HUES48 (cell line): ENCODE results near the gene KRTAP10-2.
"Not testable (repeated sequence)": the region's sequence is repeated elsewhere in the genome, so short reads cannot be mapped to it uniquely, and the experiment has no call there.

ENCODE experiments used
- H3K27ac ChIP-seq: one replicate; pipeline ENCODE4 v1.7.0; 2013; ENCODE audit warnings: low read depth, low read length, inconsistent platforms
- H3K27me3 ChIP-seq: 2 replicates; pipeline ENCODE4 v1.6.1; 2013; ENCODE audit warnings: mild to moderate bottlenecking, low read length; ENCODE audit not compliant: control insufficient read depth, insufficient read depth
- H3K36me3 ChIP-seq: 2 replicates; pipeline ENCODE4 v1.6.1; 2013; ENCODE audit warnings: low read length; ENCODE audit not compliant: control insufficient read depth, insufficient read depth
- H3K4me1 ChIP-seq: 2 replicates; pipeline ENCODE4 v1.6.1; 2013; ENCODE audit warnings: mild to moderate bottlenecking, low read length; ENCODE audit not compliant: control insufficient read depth, insufficient read depth
- H3K4me3 ChIP-seq: 2 replicates; pipeline ENCODE4 v1.5.1; 2013; ENCODE audit warnings: mild to moderate bottlenecking, low read depth, low read length
- H3K9ac ChIP-seq: 2 replicates; pipeline ENCODE4 v1.6.1; 2013; ENCODE audit warnings: mild to moderate bottlenecking, low read depth, low read length, moderate library complexity
- H3K9me3 ChIP-seq: 2 replicates; pipeline ENCODE4 v1.6.1; 2013; ENCODE audit warnings: low read length; ENCODE audit not compliant: control insufficient read depth, insufficient read depth

The KRTAP10-2 gene

GRCh38 chr21:44564099-44564498 is 12.8 kb upstream of the KRTAP10-2 start:
- Histone ChIP-seq H3K9me3 (no peaks in the 10 kb centered on the region), H3K27me3 (no peaks in the 10 kb centered on the region), H3K36me3 (no peaks in the 10 kb centered on the region), H3K27ac (no peak overlapping the region), H3K4me1 (no peaks in the 10 kb centered on the region), H3K4me3 (no peak overlapping the region), H3K9ac (no peak overlapping the region)

- Histone ChIP-seq H3K4me1 (no peaks in the 10 kb centered on the region), H3K9me3 (no peaks in the 10 kb centered on the region), H3K27ac (no peak within 1 kb of the TSS), H3K4me3 (no peak within 1 kb of the TSS), H3K9ac (no peak within 1 kb of the TSS), H3K27me3 (no peaks in the 10 kb centered on the region), H3K36me3 (no peaks in the 10 kb centered on the region)
These were observed 7.4 kb upstream of the KRTAP10-2 start, which contains the start of gene KRTAP10-3 for GRCh38 chr21:44558695-44559094. Gene KRTAP10-3, minus strand, starts transcription at chr21:44558795. Its CDS starts 80 bp downstream, at chr21:44558715.

GRCh38 chr21:44558329-44558675 is 7.0 kb upstream of the KRTAP10-2 start:
- not testable (repeated sequence) for H3K4me1 ChIP-seq, H3K4me3 ChIP-seq, H3K27me3 ChIP-seq, H3K36me3 ChIP-seq, H3K9ac ChIP-seq, H3K27ac ChIP-seq, H3K9me3 ChIP-seq

- H3K9me3 ChIP-seq: no peaks in the 10 kb centered on the region
- H3K27ac ChIP-seq: no peak overlapping the region
- no peaks in the 10 kb centered on the region for H3K36me3 ChIP-seq
- no peaks in the 10 kb centered on the region for H3K27me3 ChIP-seq
- H3K4me1 ChIP-seq: 0 out of 2 replicates have a peak, but pooled peaks cover 2% of the 10 kb centered on the region
- H3K9ac ChIP-seq: no peak overlapping the region
- H3K4me3 ChIP-seq: no peak overlapping the region
These were observed 6.4 kb upstream of the KRTAP10-2 start for GRCh38 chr21:44557491-44558328.

- Histone ChIP-seq H3K36me3 (no peaks in the 10 kb centered on the region), H3K4me1 (0 out of 2 replicates have a peak, but pooled peaks cover 3% of the 10 kb centered on the region), H3K9ac (no peak overlapping the region), H3K4me3 (no peak overlapping the region), H3K9me3 (no peaks in the 10 kb centered on the region), H3K27ac (no peak overlapping the region), H3K27me3 (no peaks in the 10 kb centered on the region)
These were observed 5.6 kb upstream of the KRTAP10-2 start for GRCh38 chr21:44556879-44557278.

- no peaks in the 10 kb centered on the region for H3K9me3 ChIP-seq
- H3K27ac ChIP-seq: no peak overlapping the region
- H3K27me3 ChIP-seq: no peaks in the 10 kb centered on the region
- 0 out of 2 replicates have a peak, but pooled peaks cover 3% of the 10 kb centered on the region for H3K4me1 ChIP-seq
- no peaks in the 10 kb centered on the region for H3K36me3 ChIP-seq
- no peak overlapping the region for H3K9ac ChIP-seq
- H3K4me3 ChIP-seq: no peak overlapping the region
These were observed 4.0 kb upstream of the KRTAP10-2 start for GRCh38 chr21:44555200-44555875.

GRCh38 chr21:44552681-44553080 is 1.4 kb upstream of the KRTAP10-2 start:
- H3K27me3 ChIP-seq: no peaks in the 10 kb centered on the region
- H3K4me3 ChIP-seq: no peak overlapping the region
- no peak overlapping the region for H3K27ac ChIP-seq
- no peaks in the 10 kb centered on the region for H3K9me3 ChIP-seq
- H3K4me1 ChIP-seq: peaks cover 21% of the 10 kb centered on the region
- H3K9ac ChIP-seq: no peak overlapping the region
- no peaks in the 10 kb centered on the region for H3K36me3 ChIP-seq

GRCh38 chr21:44552136-44552535 is 831 bp upstream of the KRTAP10-2 start:
- Histone ChIP-seq H3K4me3 (no peak overlapping the region), H3K27me3 (no peaks in the 10 kb centered on the region), H3K9ac (no peak overlapping the region), H3K27ac (no peak overlapping the region), H3K9me3 (no peaks in the 10 kb centered on the region), H3K4me1 (peaks cover 23% of the 10 kb centered on the region), H3K36me3 (no peaks in the 10 kb centered on the region)

- no peaks in the 10 kb centered on the region for H3K27me3 ChIP-seq
- H3K9me3 ChIP-seq: no peaks in the 10 kb centered on the region
- H3K4me1 ChIP-seq: peaks cover 23% of the 10 kb centered on the region
- H3K36me3 ChIP-seq: no peaks in the 10 kb centered on the region
- H3K4me3 ChIP-seq: no peak overlapping the region
- H3K9ac ChIP-seq: no peak overlapping the region
- H3K27ac ChIP-seq: no peak overlapping the region
These were observed 498 bp downstream of the KRTAP10-2 start for GRCh38 chr21:44550807-44551206.

GRCh38 chr21:44550285-44550684 is 1.0 kb downstream of the KRTAP10-2 start:
- H3K4me3 ChIP-seq, H3K27ac ChIP-seq, H3K36me3 ChIP-seq, H3K27me3 ChIP-seq, H3K9ac ChIP-seq, H3K9me3 ChIP-seq: not testable (repeated sequence)
- H3K4me1 ChIP-seq: peaks cover 23% of the 10 kb centered on the region

- no peak overlapping the region for H3K4me3 ChIP-seq
- peak overlapping the region; percentile 42 for H3K27ac ChIP-seq
- H3K9ac ChIP-seq: peak overlapping the region; percentile 36; the same call in 1 of the 2 replicates
- no peaks in the 10 kb centered on the region for H3K27me3 ChIP-seq
- H3K9me3 ChIP-seq: no peaks in the 10 kb centered on the region
- H3K4me1 ChIP-seq: peaks cover 23% of the 10 kb centered on the region
- no peaks in the 10 kb centered on the region for H3K36me3 ChIP-seq
These were observed 1.6 kb downstream of the KRTAP10-2 start for GRCh38 chr21:44549525-44550211.
